Activated naive CD8-positive, alpha-beta T cell treated with anti-CD3 and anti-CD28 coated beads, Interleukin-2, amount 50 U/mL, for 24 hours (primary cell): Measurements from ENCODE around the gene SYNJ1.
"Not testable (repeated sequence)": the region's sequence is repeated elsewhere in the genome, so short reads cannot be mapped to it uniquely, and the experiment has no call there.

Experiments
- ATAC-seq: fragments of 150-1000 bp; cut with Tn5 transposase; one replicate; pipeline ENCODE4 v1.10.0; 2021
- DNase-seq: peaks from one replicate; pipeline ENCODE4 v3.0.0; 2021
- H3K27ac Mint-ChIP-seq: one replicate; pipeline ENCODE4 v1.8.0; 2021; ENCODE audit warnings: mild to moderate bottlenecking, mixed read lengths
- H3K27me3 Mint-ChIP-seq: one replicate; pipeline ENCODE4 v1.8.0; 2021; ENCODE audit warnings: mixed read lengths
- H3K36me3 Mint-ChIP-seq: one replicate; pipeline ENCODE4 v1.8.0; 2021; ENCODE audit warnings: low read depth, mixed read lengths
- H3K4me1 Mint-ChIP-seq: one replicate; pipeline ENCODE4 v1.8.0; 2021; ENCODE audit warnings: mixed read lengths
- H3K4me3 Mint-ChIP-seq: one replicate; pipeline ENCODE4 v1.8.0; 2021; ENCODE audit warnings: mild to moderate bottlenecking, moderate library complexity, mixed read lengths
- H3K9me3 Mint-ChIP-seq: one replicate; pipeline ENCODE4 v1.8.0; 2021; ENCODE audit warnings: mixed read lengths

Gene SYNJ1

GRCh38 chr21:32690085-32690484 lies 37.7 kb downstream of the SYNJ1 start:
- H3K9me3 Mint-ChIP-seq: no peaks in the 10 kb centered on the region
- peaks cover 14% of the 10 kb centered on the region for H3K36me3 Mint-ChIP-seq
- DNase-seq (no peak), ATAC-seq (no peak)
- no peaks in the 10 kb centered on the region for H3K27me3 Mint-ChIP-seq
- H3K4me3 Mint-ChIP-seq: no peak overlapping the region
- no peaks in the 10 kb centered on the region for H3K4me1 Mint-ChIP-seq
- no peak overlapping the region for H3K27ac Mint-ChIP-seq

GRCh38 chr21:32687643-32688345 lies 40.0 kb downstream of the SYNJ1 start:
- Mint-ChIP-seq H3K36me3 (peaks cover 14% of the 10 kb centered on the region), H3K4me3 (no peak overlapping the region), H3K27me3 (no peaks in the 10 kb centered on the region), H3K4me1 (no peaks in the 10 kb centered on the region), H3K27ac (no peak overlapping the region), H3K9me3 (no peaks in the 10 kb centered on the region)
- ATAC-seq (no peak), DNase-seq (no peak)

GRCh38 chr21:32682696-32683474 lies 44.9 kb downstream of the SYNJ1 start:
- no peak overlapping the region for H3K4me3 Mint-ChIP-seq
- no peaks in the 10 kb centered on the region for H3K9me3 Mint-ChIP-seq
- no peak overlapping the region for H3K27ac Mint-ChIP-seq
- H3K4me1 Mint-ChIP-seq: no peaks in the 10 kb centered on the region
- H3K36me3 Mint-ChIP-seq: peaks cover 8% of the 10 kb centered on the region
- no peak for DNase-seq
- ATAC-seq: no peak
- no peaks in the 10 kb centered on the region for H3K27me3 Mint-ChIP-seq

GRCh38 chr21:32674731-32675130 lies 53.1 kb downstream of the SYNJ1 start:
- Mint-ChIP-seq H3K4me3 (no peak overlapping the region), H3K9me3 (no peaks in the 10 kb centered on the region), H3K36me3 (peaks cover 23% of the 10 kb centered on the region), H3K27ac (no peak overlapping the region), H3K4me1 (no peaks in the 10 kb centered on the region), H3K27me3 (no peaks in the 10 kb centered on the region)
- ATAC-seq (no peak), DNase-seq (no peak)

GRCh38 chr21:32674038-32674437 lies 53.8 kb downstream of the SYNJ1 start:
- Mint-ChIP-seq H3K9me3 (no peaks in the 10 kb centered on the region), H3K36me3 (peaks cover 24% of the 10 kb centered on the region), H3K27me3 (no peaks in the 10 kb centered on the region), H3K27ac (no peak overlapping the region), H3K4me3 (no peak overlapping the region), H3K4me1 (no peaks in the 10 kb centered on the region)
- no peak for DNase-seq
- no peak for ATAC-seq

GRCh38 chr21:32666258-32666657 lies 61.6 kb downstream of the SYNJ1 start:
- peaks cover 57% of the 10 kb centered on the region for H3K36me3 Mint-ChIP-seq
- H3K4me1 Mint-ChIP-seq: no peaks in the 10 kb centered on the region
- H3K9me3 Mint-ChIP-seq: peaks cover 16% of the 10 kb centered on the region
- H3K4me3 Mint-ChIP-seq: no peak overlapping the region
- H3K27ac Mint-ChIP-seq: no peak overlapping the region
- no peak for ATAC-seq
- no peaks in the 10 kb centered on the region for H3K27me3 Mint-ChIP-seq
- no peak for DNase-seq

- H3K4me3 Mint-ChIP-seq, DNase-seq, H3K27ac Mint-ChIP-seq, H3K27me3 Mint-ChIP-seq, ATAC-seq, H3K4me1 Mint-ChIP-seq: not testable (repeated sequence)
- H3K36me3 Mint-ChIP-seq: peaks cover 57% of the 10 kb centered on the region
- H3K9me3 Mint-ChIP-seq: peaks cover 16% of the 10 kb centered on the region
Measured at GRCh38 chr21:32664095-32664494, 63.7 kb downstream of the SYNJ1 start.

- H3K4me3 Mint-ChIP-seq, H3K4me1 Mint-ChIP-seq, DNase-seq, H3K27ac Mint-ChIP-seq, ATAC-seq, H3K27me3 Mint-ChIP-seq: not testable (repeated sequence)
- peaks cover 65% of the 10 kb centered on the region for H3K36me3 Mint-ChIP-seq
- H3K9me3 Mint-ChIP-seq: peaks cover 16% of the 10 kb centered on the region
Measured at GRCh38 chr21:32661981-32662380, 65.8 kb downstream of the SYNJ1 start.

- not testable (repeated sequence) for DNase-seq, H3K4me3 Mint-ChIP-seq, H3K4me1 Mint-ChIP-seq, H3K27me3 Mint-ChIP-seq, H3K27ac Mint-ChIP-seq, ATAC-seq
- Mint-ChIP-seq H3K9me3 (peaks cover 16% of the 10 kb centered on the region), H3K36me3 (peaks cover 69% of the 10 kb centered on the region)
Measured at GRCh38 chr21:32661026-32661782, 66.6 kb downstream of the SYNJ1 start.

- Mint-ChIP-seq H3K4me1 (no peaks in the 10 kb centered on the region), H3K27me3 (no peaks in the 10 kb centered on the region), H3K4me3 (no peak overlapping the region), H3K27ac (no peak overlapping the region), H3K9me3 (no peaks in the 10 kb centered on the region), H3K36me3 (peaks cover 47% of the 10 kb centered on the region)
- ATAC-seq (no peak), DNase-seq (no peak)
Measured at GRCh38 chr21:32658524-32658923, 69.3 kb downstream of the SYNJ1 start.

- peaks cover 3% of the 10 kb centered on the region for H3K4me1 Mint-ChIP-seq
- no peaks in the 10 kb centered on the region for H3K9me3 Mint-ChIP-seq
- peaks cover 23% of the 10 kb centered on the region for H3K36me3 Mint-ChIP-seq
- H3K4me3 Mint-ChIP-seq: no peak overlapping the region
- DNase-seq (peak; percentile 20), ATAC-seq (peak; percentile 77)
- no peaks in the 10 kb centered on the region for H3K27me3 Mint-ChIP-seq
- no peak overlapping the region for H3K27ac Mint-ChIP-seq
Measured at GRCh38 chr21:32653326-32653901, 74.4 kb downstream of the SYNJ1 start.

- H3K4me3 Mint-ChIP-seq: no peak overlapping the region
- no peak for DNase-seq
- H3K9me3 Mint-ChIP-seq: no peaks in the 10 kb centered on the region
- H3K27me3 Mint-ChIP-seq: no peaks in the 10 kb centered on the region
- H3K36me3 Mint-ChIP-seq: peaks cover 2% of the 10 kb centered on the region
- no peak for ATAC-seq
- H3K27ac Mint-ChIP-seq: no peak overlapping the region
- H3K4me1 Mint-ChIP-seq: peaks cover 3% of the 10 kb centered on the region
Measured at GRCh38 chr21:32648165-32648564, 79.6 kb downstream of the SYNJ1 start.

- Mint-ChIP-seq H3K36me3 (peaks cover 4% of the 10 kb centered on the region), H3K27me3 (no peaks in the 10 kb centered on the region), H3K4me3 (no peak overlapping the region), H3K9me3 (no peaks in the 10 kb centered on the region), H3K27ac (no peak overlapping the region), H3K4me1 (no peaks in the 10 kb centered on the region)
- DNase-seq: no peak
- ATAC-seq: no peak
Measured at GRCh38 chr21:32645261-32646182, 82.3 kb downstream of the SYNJ1 start.
